Natural killer cell (primary cell): ENCODE results near the gene MYO1E. TPM values are rescaled to one million over a fixed set of nuclear protein-coding genes. Genes with fewer than 3 reads are reported as not detected.

Source experiments
- ATAC-seq, 3 donors: fragments of 150-1000 bp in 2 of 3; fragments of 200-7000 bp in 1 of 3; cut with Tn5 transposase; 1 replicate in 1 of 3; 2 replicates in 2 of 3; pipeline ENCODE4 v1.10.0; 2021; ENCODE audit warnings: mild to moderate bottlenecking in 2 of 3, moderate library complexity in 2 of 3
- DNase-seq, 2 donors: peaks; one replicate each; pipeline versions ENCODE4 v3.0.0 to v3.0.0-alpha.2; 2013 to 2021; ENCODE audit warnings: mixed read lengths in 1 of 2
- H3K27ac ChIP-seq: one replicate; pipeline ENCODE4 v1.5.1; 2013; ENCODE audit warnings: mild to moderate bottlenecking, low read length
- H3K27me3 ChIP-seq: one replicate; pipeline ENCODE4 v1.6.1; 2013; ENCODE audit warnings: low read length; ENCODE audit not compliant: control insufficient read depth, insufficient read depth
- H3K36me3 ChIP-seq: one replicate; pipeline ENCODE4 v1.6.1; 2013; ENCODE audit warnings: low read length; ENCODE audit not compliant: control insufficient read depth, insufficient read depth
- H3K4me1 ChIP-seq: one replicate; pipeline ENCODE4 v1.6.1; 2013; ENCODE audit warnings: low read length; ENCODE audit not compliant: control insufficient read depth, insufficient read depth
- H3K4me3 ChIP-seq: one replicate; pipeline ENCODE4 v1.5.1; 2013; ENCODE audit warnings: low read length
- H3K9me3 ChIP-seq: one replicate; pipeline ENCODE4 v1.6.1; 2013; ENCODE audit warnings: low read length; ENCODE audit not compliant: control insufficient read depth, insufficient read depth
- H3K27ac Mint-ChIP-seq, 2 donors: one replicate each; pipeline ENCODE4 v1.8.0; 2022; ENCODE audit warnings: mild to moderate bottlenecking in 2 of 2, mixed read lengths in 2 of 2, moderate library complexity in 1 of 2
- H3K27me3 Mint-ChIP-seq, 2 donors: one replicate each; pipeline ENCODE4 v1.8.0; 2022; ENCODE audit warnings: low read depth in 2 of 2, mixed read lengths in 2 of 2
- H3K36me3 Mint-ChIP-seq: one replicate; pipeline ENCODE4 v1.8.0; 2022; ENCODE audit warnings: mixed read lengths
- H3K4me1 Mint-ChIP-seq, 2 donors: one replicate each; pipeline ENCODE4 v1.8.0; 2022; ENCODE audit warnings: mixed read lengths in 2 of 2
- H3K4me3 Mint-ChIP-seq: one replicate; pipeline ENCODE4 v1.8.0; 2022; ENCODE audit warnings: mild to moderate bottlenecking, moderate library complexity, mixed read lengths
- H3K9me3 Mint-ChIP-seq, 2 donors: one replicate each; pipeline ENCODE4 v1.8.0; 2022; ENCODE audit warnings: mixed read lengths in 2 of 2
- WGBS: methylation state at CpG from one replicate; pipeline ENCODE4 v1.1.7; 2013; ENCODE audit warnings: missing lambda C conversion rate; ENCODE audit not compliant: insufficient coverage; 5-methylcytosine and 5-hydroxymethylcytosine counted together
- intact Hi-C: fragments of 100-400 bp; cut with micrococcal nuclease; formaldehyde crosslinking; loops from one replicate; pipeline ENCODE4 v1.14.2; 2022
- total RNA-seq, 4 donors: library from RNA; stranded (reverse); fragments of 120-200 nt in 1 of 4; gene quantifications; one replicate each; pipeline versions ENCODE4 v1.2.3 to v1.2.4, GENCODE V29; 2013 to 2022
- TF ChIP-seq, protein P1 (sequence below): fragments of 200-600 bp; IDR thresholded peaks from one replicate; pipeline ENCODE4 v1.8.0; 2022; ENCODE audit warnings: antibody characterized with exemption

Gene MYO1E
- total RNA-seq, 3 donors from 2014 or later (not counting 1 experiment from before 2014, with no cell fraction given), result 16.1 to 39.4 (median 22.7) TPM

DNA sequence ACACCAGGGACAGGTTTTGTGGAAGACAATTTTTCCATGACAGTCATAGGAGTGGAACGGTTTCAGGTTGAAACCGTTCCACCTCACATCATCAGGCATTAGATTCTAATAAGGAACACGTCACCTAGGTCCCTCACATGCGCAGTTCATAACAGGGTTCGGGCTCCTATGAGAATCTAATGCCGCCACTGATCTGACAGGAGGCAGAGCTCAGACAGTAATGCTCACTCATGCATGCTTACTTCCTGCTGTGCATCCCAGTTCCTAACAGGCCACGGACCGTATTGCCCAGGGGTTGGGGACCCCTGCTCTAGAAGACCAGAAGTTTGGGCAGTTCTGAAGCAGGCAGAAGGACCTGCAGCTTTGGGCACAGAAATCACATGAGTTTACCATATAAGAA, 61.5 kb downstream of the MYO1E start:
- Mint-ChIP-seq H3K4me3 (no peak overlapping the region), H3K9me3 (no peaks in the 10 kb centered on the region), H3K4me1 (peaks cover 19 to 26% of the 10 kb centered on the region in 2 donors), H3K27me3 (peaks cover 0 to 6% of the 10 kb centered on the region in 2 donors), H3K27ac (no peak overlapping the region), H3K36me3 (no peaks in the 10 kb centered on the region)
- Histone ChIP-seq H3K27me3 (no peaks in the 10 kb centered on the region), H3K9me3 (no peaks in the 10 kb centered on the region), H3K4me1 (peaks cover 13% of the 10 kb centered on the region), H3K27ac (no peak overlapping the region), H3K36me3 (no peaks in the 10 kb centered on the region), H3K4me3 (no peak overlapping the region)
- WGBS, result 88% methylated on average over 8 of the region's 8 CpGs
- TF ChIP-seq, protein P1, sequence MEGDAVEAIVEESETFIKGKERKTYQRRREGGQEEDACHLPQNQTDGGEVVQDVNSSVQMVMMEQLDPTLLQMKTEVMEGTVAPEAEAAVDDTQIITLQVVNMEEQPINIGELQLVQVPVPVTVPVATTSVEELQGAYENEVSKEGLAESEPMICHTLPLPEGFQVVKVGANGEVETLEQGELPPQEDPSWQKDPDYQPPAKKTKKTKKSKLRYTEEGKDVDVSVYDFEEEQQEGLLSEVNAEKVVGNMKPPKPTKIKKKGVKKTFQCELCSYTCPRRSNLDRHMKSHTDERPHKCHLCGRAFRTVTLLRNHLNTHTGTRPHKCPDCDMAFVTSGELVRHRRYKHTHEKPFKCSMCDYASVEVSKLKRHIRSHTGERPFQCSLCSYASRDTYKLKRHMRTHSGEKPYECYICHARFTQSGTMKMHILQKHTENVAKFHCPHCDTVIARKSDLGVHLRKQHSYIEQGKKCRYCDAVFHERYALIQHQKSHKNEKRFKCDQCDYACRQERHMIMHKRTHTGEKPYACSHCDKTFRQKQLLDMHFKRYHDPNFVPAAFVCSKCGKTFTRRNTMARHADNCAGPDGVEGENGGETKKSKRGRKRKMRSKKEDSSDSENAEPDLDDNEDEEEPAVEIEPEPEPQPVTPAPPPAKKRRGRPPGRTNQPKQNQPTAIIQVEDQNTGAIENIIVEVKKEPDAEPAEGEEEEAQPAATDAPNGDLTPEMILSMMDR, result no peak
- no peak for ATAC-seq
- DNase-seq, result no peak
- intact Hi-C loops, result no loop called here

DNA sequence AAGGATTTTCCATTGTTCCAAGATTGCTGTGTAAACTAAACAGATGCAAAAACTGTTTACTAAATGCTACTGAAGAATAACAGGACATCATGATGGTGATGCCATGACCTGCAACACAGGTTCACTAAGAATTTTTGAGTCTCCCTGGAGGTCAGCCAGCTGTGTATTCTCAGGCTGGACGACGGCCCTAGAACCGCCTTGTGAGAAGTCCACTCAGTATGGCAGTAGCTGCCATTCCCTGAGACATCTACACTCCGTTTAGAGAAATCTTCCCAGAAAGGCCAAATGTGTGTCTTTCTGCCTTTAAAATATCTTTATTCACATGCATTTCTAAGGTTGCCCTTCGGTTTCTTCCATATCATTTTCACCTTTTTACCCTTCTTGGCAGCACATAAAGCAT, 63.3 kb downstream of the MYO1E start:
- peaks cover 4% of the 10 kb centered on the region for H3K4me1 ChIP-seq
- no peaks in the 10 kb centered on the region for H3K27me3 ChIP-seq
- ATAC-seq, result no peak
- no peak overlapping the region for H3K27ac Mint-ChIP-seq
- H3K9me3 ChIP-seq, result no peaks in the 10 kb centered on the region
- WGBS, result 95% methylated on average over 5 of the region's 5 CpGs
- H3K27me3 Mint-ChIP-seq, result peaks cover 0 to 6% of the 10 kb centered on the region in 2 donors
- no peak overlapping the region for H3K4me3 Mint-ChIP-seq
- peaks cover 10 to 18% of the 10 kb centered on the region in 2 donors for H3K4me1 Mint-ChIP-seq
- no peaks in the 10 kb centered on the region for H3K9me3 Mint-ChIP-seq
- no peaks in the 10 kb centered on the region for H3K36me3 Mint-ChIP-seq
- no peak overlapping the region for H3K4me3 ChIP-seq
- TF ChIP-seq, protein P1, result no peak
- no peaks in the 10 kb centered on the region for H3K36me3 ChIP-seq
- no peak for DNase-seq
- intact Hi-C loops, result no loop called here
- no peak overlapping the region for H3K27ac ChIP-seq

DNA sequence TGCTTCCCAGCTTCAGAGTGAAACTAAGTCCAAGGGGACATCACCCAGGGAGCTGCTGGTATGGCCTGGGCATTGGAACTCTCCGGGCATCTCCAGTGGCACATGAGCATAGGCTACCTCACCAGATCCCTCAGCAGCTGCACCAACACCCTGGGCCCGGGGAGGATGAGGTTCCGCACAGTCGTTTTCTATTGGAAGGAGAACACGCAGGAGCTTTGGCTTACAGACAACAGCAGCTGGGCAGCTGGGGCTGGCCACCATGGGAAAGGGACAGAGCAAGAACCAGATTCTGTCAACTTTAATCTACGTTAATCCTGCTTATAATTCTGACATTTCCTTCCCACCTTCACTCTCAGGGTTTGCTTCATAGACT, 65.5 kb downstream of the MYO1E start:
- TF ChIP-seq, protein P1, result no peak
- peaks cover 0 to 5% of the 10 kb centered on the region in 2 donors for H3K27me3 Mint-ChIP-seq

DNA sequence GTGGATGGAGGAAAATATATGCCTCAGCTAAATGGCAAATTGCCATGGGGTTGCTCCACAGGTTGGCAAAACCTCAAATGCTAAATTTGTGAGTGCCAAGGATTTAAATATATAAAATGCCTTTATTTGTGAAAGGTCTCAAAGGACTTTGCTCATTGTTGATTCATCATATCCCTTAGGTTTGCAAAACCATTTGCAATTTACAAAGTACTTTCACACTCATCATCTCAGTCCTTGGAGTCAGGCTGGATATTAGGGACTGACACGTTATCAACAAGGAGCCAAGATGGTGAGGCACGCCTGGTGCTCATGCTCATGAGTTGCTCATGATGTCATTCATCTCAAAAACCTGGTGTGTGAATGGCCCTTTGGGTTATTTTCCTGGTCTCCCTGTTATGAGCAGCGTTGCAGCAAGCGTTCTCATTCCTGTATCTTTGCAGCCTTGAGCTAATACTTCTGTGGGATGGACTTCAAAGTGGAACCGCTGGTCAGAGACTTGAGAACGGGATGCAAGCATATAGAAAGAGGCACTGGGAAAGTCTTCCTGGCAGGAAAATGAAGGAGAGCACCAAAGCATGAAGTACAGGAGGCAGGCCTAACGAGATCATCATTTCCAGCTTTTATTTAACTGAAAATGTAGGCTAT, 66.0 kb downstream of the MYO1E start:
- no peak for ATAC-seq
- H3K4me1 Mint-ChIP-seq, result peaks cover 10 to 19% of the 10 kb centered on the region in 2 donors
- H3K27me3 Mint-ChIP-seq, result no peaks in the 10 kb centered on the region
- Histone ChIP-seq H3K9me3 (no peaks in the 10 kb centered on the region), H3K36me3 (no peaks in the 10 kb centered on the region), H3K4me1 (peaks cover 16% of the 10 kb centered on the region), H3K27ac (no peak overlapping the region), H3K27me3 (no peaks in the 10 kb centered on the region), H3K4me3 (no peak overlapping the region)
- TF ChIP-seq, protein P1, result no peak
- no peak overlapping the region for H3K4me3 Mint-ChIP-seq
- DNase-seq, result no peak
- 93% methylated on average over 7 of the region's 7 CpGs for WGBS
- intact Hi-C loops, result no loop called here
- no peaks in the 10 kb centered on the region for H3K36me3 Mint-ChIP-seq
- no peak overlapping the region for H3K27ac Mint-ChIP-seq
- H3K9me3 Mint-ChIP-seq, result no peaks in the 10 kb centered on the region

More for the DNA sequence above, 65.5 kb downstream of the MYO1E start:
- ATAC-seq (no peak), DNase-seq (no peak)
- H3K4me1 Mint-ChIP-seq, result peaks cover 13 to 24% of the 10 kb centered on the region in 2 donors
- no peak overlapping the region for H3K27ac ChIP-seq
- H3K9me3 ChIP-seq, result no peaks in the 10 kb centered on the region
- no peak overlapping the region for H3K27ac Mint-ChIP-seq
- H3K4me3 ChIP-seq, result no peak overlapping the region
- H3K27me3 ChIP-seq, result no peaks in the 10 kb centered on the region
- no peaks in the 10 kb centered on the region for H3K9me3 Mint-ChIP-seq
- intact Hi-C loops, result no loop called here
- no peaks in the 10 kb centered on the region for H3K36me3 Mint-ChIP-seq
- no peaks in the 10 kb centered on the region for H3K36me3 ChIP-seq
- peaks cover 16% of the 10 kb centered on the region for H3K4me1 ChIP-seq
- no peak overlapping the region for H3K4me3 Mint-ChIP-seq
- WGBS, result 93% methylated on average over 6 of the region's 6 CpGs
